ENCODE measurements around the gene BCAS1.

Gene BCAS1

GRCh38 chr20:53937929-53938367, 132.4 kb downstream of the BCAS1 start:
- TF ChIP-seq ZNF8 (CRISPR knock-in tag; IDR thresholded peaks at IDR 0.05), result no peak
- TF ChIP-seq CSDC2 (CRISPR knock-in tag; IDR thresholded peaks at IDR 0.05), result no peak
- TF ChIP-seq POU6F1 (CRISPR knock-in tag; IDR thresholded peaks at IDR 0.05; ENCODE audit: borderline replicate concordance, low read depth), result no peak
- TF ChIP-seq GLIS3 (CRISPR knock-in tag; IDR thresholded peaks at IDR 0.05), result no peak
- TF ChIP-seq PPARA (CRISPR knock-in tag; IDR thresholded peaks at IDR 0.05; ENCODE audit: borderline replicate concordance), result no peak
- ATAC-seq, result no peak

GRCh38 chr20:53937339-53937741, 133.1 kb downstream of the BCAS1 start:
- ATAC-seq, result no peak
- TF ChIP-seq CSDC2 (CRISPR knock-in tag; IDR thresholded peaks at IDR 0.05), result no peak

GRCh38 chr20:53935344-53936084, 134.9 kb downstream of the BCAS1 start:
- no peak for TF ChIP-seq SNAI2 (CRISPR knock-in tag; IDR thresholded peaks at IDR 0.05)
- no peak for TF ChIP-seq BACH2 (CRISPR knock-in tag; IDR thresholded peaks at IDR 0.05; ENCODE audit: borderline replicate concordance)
- no peak for TF ChIP-seq ESRRG (CRISPR knock-in tag; IDR thresholded peaks at IDR 0.05)
- no peak for TF ChIP-seq ARNTL (CRISPR knock-in tag; IDR thresholded peaks at IDR 0.05; ENCODE audit: borderline replicate concordance, low read depth)
- TF ChIP-seq PPARA (CRISPR knock-in tag; IDR thresholded peaks at IDR 0.05; ENCODE audit: borderline replicate concordance), result no peak
- TF ChIP-seq GLIS3 (CRISPR knock-in tag; IDR thresholded peaks at IDR 0.05), result no peak
- no peak for TF ChIP-seq RARB (CRISPR knock-in tag; IDR thresholded peaks at IDR 0.05)
- no peak for TF ChIP-seq CSDC2 (CRISPR knock-in tag; IDR thresholded peaks at IDR 0.05)
- TF ChIP-seq TCF4 (CRISPR knock-in tag; IDR thresholded peaks at IDR 0.05; ENCODE audit: borderline replicate concordance), result no peak
- TF ChIP-seq ZNF565 (CRISPR knock-in tag; conservative IDR thresholded peaks at IDR 0.05; ENCODE audit: low read depth), result no peak
- TF ChIP-seq OSR1 (CRISPR knock-in tag; IDR thresholded peaks at IDR 0.05), result no peak
- no peak for TF ChIP-seq ZNF70 (CRISPR knock-in tag; IDR thresholded peaks at IDR 0.05)
- TF ChIP-seq ZC3H10 (CRISPR knock-in tag; IDR thresholded peaks at IDR 0.05), result no peak
- no peak for TF ChIP-seq ZFP3 (CRISPR knock-in tag; IDR thresholded peaks at IDR 0.05)
- TF ChIP-seq ISL1 (CRISPR knock-in tag; IDR thresholded peaks at IDR 0.05), result no peak
- TF ChIP-seq TSHZ2 (CRISPR knock-in tag; IDR thresholded peaks at IDR 0.05), result no peak
- no peak for ATAC-seq

- ATAC-seq, result peak; percentile 94
- TF ChIP-seq TOX (CRISPR knock-in tag; IDR thresholded peaks at IDR 0.05; ENCODE audit: borderline replicate concordance), result no peak
- no peak for TF ChIP-seq PPARA (CRISPR knock-in tag; IDR thresholded peaks at IDR 0.05; ENCODE audit: borderline replicate concordance)
- no peak for TF ChIP-seq OSR1 (CRISPR knock-in tag; IDR thresholded peaks at IDR 0.05)
- no peak for TF ChIP-seq BACH2 (CRISPR knock-in tag; IDR thresholded peaks at IDR 0.05; ENCODE audit: borderline replicate concordance)
- no peak for TF ChIP-seq PATZ1 (CRISPR knock-in tag; IDR thresholded peaks at IDR 0.05; ENCODE audit: borderline replicate concordance)
- no peak for TF ChIP-seq ZC3H10 (CRISPR knock-in tag; IDR thresholded peaks at IDR 0.05)
- TF ChIP-seq ZNF8 (CRISPR knock-in tag; IDR thresholded peaks at IDR 0.05), result no peak
- TF ChIP-seq ISL1 (CRISPR knock-in tag; IDR thresholded peaks at IDR 0.05), result no peak
- TF ChIP-seq RARB (CRISPR knock-in tag; IDR thresholded peaks at IDR 0.05), result no peak
- TF ChIP-seq CSRNP3 (CRISPR knock-in tag; IDR thresholded peaks at IDR 0.05), result no peak
- TF ChIP-seq GLIS3 (CRISPR knock-in tag; IDR thresholded peaks at IDR 0.05), result no peak
- no peak for TF ChIP-seq CSDC2 (CRISPR knock-in tag; IDR thresholded peaks at IDR 0.05)
- no peak for TF ChIP-seq TSHZ2 (CRISPR knock-in tag; IDR thresholded peaks at IDR 0.05)
- no peak for TF ChIP-seq ARNTL (CRISPR knock-in tag; IDR thresholded peaks at IDR 0.05; ENCODE audit: borderline replicate concordance, low read depth)
- TF ChIP-seq ESRRG (CRISPR knock-in tag; IDR thresholded peaks at IDR 0.05), result no peak
- TF ChIP-seq ZFP3 (CRISPR knock-in tag; IDR thresholded peaks at IDR 0.05), result no peak
- no peak for TF ChIP-seq ZFP30 (CRISPR knock-in tag; IDR thresholded peaks at IDR 0.05)
Observed at GRCh38 chr20:53934421-53935343, 135.7 kb downstream of the BCAS1 start.
